IMR-90 (cell line): ENCODE results near the gene NMUR2. TPM values are rescaled to one million over a fixed set of nuclear protein-coding genes. Genes with fewer than 3 reads are reported as not detected.

ENCODE experiments used
- ATAC-seq: fragments of 200-7000 bp; cut with Tn5 transposase; 2 replicates; pipeline ENCODE4 v1.9.1; 2020; ENCODE audit warnings: low read depth, mild to moderate bottlenecking, moderate library complexity
- BruUV-seq: library from RNA; stranded (reverse); fragments of 400-500 nt; replicated peaks from 2 replicates; lab custom pipeline; 2021; lab: Mats Ljungman, UMichigan
- CTCF ChIA-PET: fragments of 300-600 bp; formaldehyde crosslinking; extraction: SDS; loops from one replicate; lab custom pipeline; 2021; ENCODE audit warnings: antibody characterized with exemption; lab: Yijun Ruan, JAX
- POLR2A ChIA-PET: fragments of 300-600 bp; sonication (Branson Sonifier 250); formaldehyde crosslinking; loops from one replicate; lab custom pipeline; 2022; ENCODE audit warnings: antibody characterized with exemption; ENCODE audit not compliant: unreplicated experiment; lab: Charles Lee
- DNase-seq: peaks from one replicate; pipeline ENCODE4 v3.0.0; 2013
- H2AFZ ChIP-seq: replicated peaks from 2 replicates; pipeline ENCODE3; 2013; ENCODE audit warnings: low read length, mild to moderate bottlenecking; ENCODE audit not compliant: poor library complexity
- H2AK5ac ChIP-seq: 2 replicates; pipeline ENCODE4 v1.6.1; 2013; ENCODE audit warnings: low read depth, low read length, inconsistent platforms
- H2AK9ac ChIP-seq: replicated peaks from 2 replicates; pipeline ENCODE3; 2013; ENCODE audit warnings: mild to moderate bottlenecking, low read depth, low read length, moderate library complexity; ENCODE audit not compliant: poor library complexity
- H2BK120ac ChIP-seq: 2 replicates; pipeline ENCODE4 v1.6.1; 2013; ENCODE audit warnings: low read depth, low read length, inconsistent platforms
- H2BK15ac ChIP-seq: 3 replicates; pipeline ENCODE4 v1.6.1; 2013; ENCODE audit warnings: low read depth, low read length, inconsistent platforms
- H2BK20ac ChIP-seq: 2 replicates; pipeline ENCODE4 v1.6.1; 2013; ENCODE audit warnings: low read depth, mild to moderate bottlenecking, inconsistent platforms, low read length, moderate library complexity
- H2BK5ac ChIP-seq: 2 replicates; pipeline ENCODE4 v1.6.1; 2013; ENCODE audit warnings: mild to moderate bottlenecking, low read depth, low read length, inconsistent platforms; ENCODE audit not compliant: poor library complexity, severe bottlenecking
- H3K14ac ChIP-seq: replicated peaks from 2 replicates; pipeline ENCODE4 v1.6.1; 2013; ENCODE audit warnings: low read depth, low read length, inconsistent platforms
- H3K18ac ChIP-seq: 2 replicates; pipeline ENCODE4 v1.6.1; 2013; ENCODE audit warnings: low read depth, low read length, control low read depth
- H3K23ac ChIP-seq: 2 replicates; pipeline ENCODE4 v1.6.1; 2013; ENCODE audit warnings: low read depth, low read length, inconsistent platforms
- H3K27ac ChIP-seq: 2 replicates; pipeline ENCODE4 v1.5.1; 2013; ENCODE audit warnings: mild to moderate bottlenecking, control low read depth, low read length; ENCODE audit not compliant: insufficient read depth
- H3K27me3 ChIP-seq: 2 replicates; pipeline ENCODE4 v1.6.1; 2013; ENCODE audit warnings: low read length; ENCODE audit not compliant: control insufficient read depth, insufficient read depth
- H3K36me3 ChIP-seq: 2 replicates; pipeline ENCODE4 v1.6.1; 2013; ENCODE audit warnings: low read length, mixed read lengths; ENCODE audit not compliant: control insufficient read depth, insufficient read depth
- H3K4ac ChIP-seq: 2 replicates; pipeline ENCODE4 v1.6.1; 2013; ENCODE audit warnings: low read depth, low read length, inconsistent platforms
- H3K4me1 ChIP-seq: 2 replicates; pipeline ENCODE4 v1.6.1; 2013; ENCODE audit warnings: low read length, mixed read lengths; ENCODE audit not compliant: control insufficient read depth, insufficient read depth
- H3K4me2 ChIP-seq: 2 replicates; pipeline ENCODE4 v1.6.1; 2013; ENCODE audit warnings: low read depth, mild to moderate bottlenecking, control low read depth, low read length, moderate library complexity
- H3K4me3 ChIP-seq: 2 replicates; pipeline ENCODE4 v1.5.1; 2013; ENCODE audit warnings: low read depth, mild to moderate bottlenecking, control low read depth, low read length, moderate library complexity; ENCODE audit not compliant: insufficient read depth
- H3K56ac ChIP-seq: 2 replicates; pipeline ENCODE4 v1.6.1; 2013; ENCODE audit warnings: low read length, inconsistent platforms; ENCODE audit not compliant: insufficient read depth; ENCODE audit errors: extremely low read depth
- H3K79me1 ChIP-seq, 2 experiments: 2 replicates each; pipeline ENCODE4 v1.6.1; 2013; ENCODE audit warnings: low read length in 2 of 2, inconsistent platforms in 1 of 2, low read depth in 1 of 2
- H3K9ac ChIP-seq: 2 replicates; pipeline ENCODE4 v1.6.1; 2013; ENCODE audit warnings: low read depth, low read length, control low read depth
- H3K9me1 ChIP-seq: 2 replicates; pipeline ENCODE4 v1.6.1; 2013; ENCODE audit warnings: low read length, inconsistent platforms; ENCODE audit not compliant: insufficient read depth
- H3K9me3 ChIP-seq: 2 replicates; pipeline ENCODE4 v1.6.1; 2013; ENCODE audit warnings: low read length; ENCODE audit not compliant: control insufficient read depth, insufficient read depth
- H4K20me1 ChIP-seq: 2 replicates; pipeline ENCODE4 v1.6.1; 2013; ENCODE audit warnings: low read length, inconsistent platforms; ENCODE audit not compliant: insufficient read depth
- H4K5ac ChIP-seq: 2 replicates; pipeline ENCODE4 v1.6.1; 2013; ENCODE audit warnings: mild to moderate bottlenecking, low read depth, low read length, control low read depth
- H4K8ac ChIP-seq, 2 experiments: 2 replicates each; pipeline ENCODE4 v1.6.1; 2013; ENCODE audit warnings: low read depth in 2 of 2, low read length in 2 of 2, control low read depth in 1 of 2, inconsistent platforms in 1 of 2
- H4K91ac ChIP-seq: 2 replicates; pipeline ENCODE4 v1.6.1; 2013; ENCODE audit warnings: low read depth, low read length, inconsistent platforms; ENCODE audit not compliant: insufficient read depth
- MAFK ChIP-seq: IDR thresholded peaks from 2 replicates; pipeline ENCODE4 v1.6.1; 2012; ENCODE audit warnings: low read depth, low read length, improper control_type of control experiment
- WGBS, 2 experiments: methylation state at CpG; one replicate each; pipeline versions ENCODE4 v1.1.5 to v1.1.7; 2013; ENCODE audit warnings: missing lambda C conversion rate in 2 of 2; ENCODE audit not compliant: insufficient read length in 1 of 2; ENCODE audit errors: extremely low coverage in 2 of 2; 5-methylcytosine and 5-hydroxymethylcytosine counted together
- dilution Hi-C: fragments of 300-500 bp; cut with HindIII; formaldehyde crosslinking; loops from one replicate; pipeline ENCODE4 v1.14.3; 2018; ENCODE audit warnings: low sequenced_read_pairs; ENCODE audit not compliant: unreplicated experiment
- in situ Hi-C: fragments of 300-500 bp; cut with MboI; formaldehyde crosslinking; loops from 3 replicates; pipeline ENCODE4 v1.14.3; 2019; ENCODE audit warnings: low sequenced_read_pairs, inconsistent platforms, mixed read lengths
- intact Hi-C: fragments of 100-400 bp; cut with micrococcal nuclease; formaldehyde crosslinking; loops from 2 replicates; pipeline ENCODE4 v1.10.0; 2022
- polyA plus RNA-seq, 3 experiments: library from polyadenylated mRNA; depleted of rRNA; stranded (reverse); fragments of >200 nt; gene quantifications; 2 replicates each; pipeline ENCODE4 v1.2.3, GENCODE V29; 2012; ENCODE audit warnings: low replicate concordance in 1 of 3
- total RNA-seq: library from RNA; depleted of rRNA; stranded (reverse); fragments of >200 nt; gene quantifications from 2 replicates; pipeline ENCODE4 v1.2.3, GENCODE V29; 2012
- TF ChIP-seq, protein P1 (sequence below): fragments of 150-350 bp; IDR thresholded peaks from 2 replicates; pipeline ENCODE4 v1.6.1; 2016; ENCODE audit warnings: low read depth, mild to moderate bottlenecking, low read length, moderate library complexity, borderline replicate concordance

NMUR2 gene
- total and polyA plus RNA-seq, 2 of the 4 experiments (the other 2 are of a cell fraction): not detected

DNA sequence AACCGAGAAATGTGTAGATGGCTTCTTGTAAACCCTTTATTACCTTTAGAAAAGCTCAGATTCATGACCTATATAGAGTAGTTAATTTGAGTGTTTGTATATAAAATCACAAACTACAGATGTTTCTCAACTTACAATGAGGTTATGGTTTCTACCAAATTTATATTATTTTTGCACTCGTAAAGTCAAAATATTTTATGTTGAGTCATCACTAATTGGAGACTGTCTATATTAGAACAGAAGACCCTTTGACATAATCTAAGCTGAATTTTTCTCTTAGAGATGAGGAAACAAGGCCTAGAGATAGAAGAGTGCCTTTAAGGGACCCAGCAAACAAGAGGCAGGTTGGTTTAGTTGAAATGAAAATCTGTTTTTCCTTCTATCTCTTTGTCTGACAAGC is 20.0 kb upstream of the NMUR2 start:
- H2BK15ac ChIP-seq: no peak overlapping the region
- no peak overlapping the region for H2AFZ ChIP-seq
- no peak overlapping the region for H4K5ac ChIP-seq
- H3K4ac ChIP-seq: no peak overlapping the region
- no peak overlapping the region for H2AK9ac ChIP-seq
- H4K91ac ChIP-seq: no peak overlapping the region
- no peak overlapping the region for H3K27ac ChIP-seq
- no peak overlapping the region for H2AK5ac ChIP-seq
- no peak overlapping the region for H2BK20ac ChIP-seq
- CTCF ChIA-PET: no interaction called here
- no peak for DNase-seq
- H3K9me1 ChIP-seq: no peaks in the 10 kb centered on the region
- H3K4me1 ChIP-seq: no peaks in the 10 kb centered on the region
- no peak overlapping the region for H3K56ac ChIP-seq
- H3K14ac ChIP-seq: no peak overlapping the region
- in situ Hi-C loops: no loop called here
- H3K9me3 ChIP-seq: peaks cover 1% of the 10 kb centered on the region; the same call in 1 of the 2 replicates
- TF ChIP-seq, protein P1, sequence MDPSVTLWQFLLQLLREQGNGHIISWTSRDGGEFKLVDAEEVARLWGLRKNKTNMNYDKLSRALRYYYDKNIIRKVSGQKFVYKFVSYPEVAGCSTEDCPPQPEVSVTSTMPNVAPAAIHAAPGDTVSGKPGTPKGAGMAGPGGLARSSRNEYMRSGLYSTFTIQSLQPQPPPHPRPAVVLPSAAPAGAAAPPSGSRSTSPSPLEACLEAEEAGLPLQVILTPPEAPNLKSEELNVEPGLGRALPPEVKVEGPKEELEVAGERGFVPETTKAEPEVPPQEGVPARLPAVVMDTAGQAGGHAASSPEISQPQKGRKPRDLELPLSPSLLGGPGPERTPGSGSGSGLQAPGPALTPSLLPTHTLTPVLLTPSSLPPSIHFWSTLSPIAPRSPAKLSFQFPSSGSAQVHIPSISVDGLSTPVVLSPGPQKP: no peak
- TF ChIP-seq MAFK: peak; percentile 90
- no peaks in the 10 kb centered on the region for H3K36me3 ChIP-seq
- no peaks in the 10 kb centered on the region for H3K27me3 ChIP-seq
- POLR2A ChIA-PET: no interaction called here
- H3K9ac ChIP-seq: no peak overlapping the region
- no peak overlapping the region for H3K18ac ChIP-seq
- no peak overlapping the region for H3K4me3 ChIP-seq
- no peak for ATAC-seq
- intact Hi-C loops: no loop called here
- no peaks in the 10 kb centered on the region for H4K20me1 ChIP-seq
- no peak overlapping the region for H4K8ac ChIP-seq
- WGBS, 2 experiments: no CpG with 5 or more reads among the region's 2 CpGs
- no TSS peak for BruUV-seq
- dilution Hi-C loops: no loop called here
- no peak overlapping the region for H2BK120ac ChIP-seq
- no peak overlapping the region for H3K23ac ChIP-seq
- no peak overlapping the region for H3K4me2 ChIP-seq
- no peaks in the 10 kb centered on the region for H3K79me1 ChIP-seq
- no peak overlapping the region for H2BK5ac ChIP-seq
